ENCODE data around the gene TMEM130. TPM values are rescaled to one million over a fixed set of nuclear protein-coding genes. Genes with fewer than 3 reads are reported as not detected.
A peak's percentile ranks its signal among the peaks of the same experiment; 100 is the strongest.

Gene TMEM130
- total and polyA plus RNA-seq, 9 of the 15 experiments (the other 6 are each of a cell fraction or from before 2014, with no cell fraction given): 0.07 TPM; not detected in 8

DNA sequence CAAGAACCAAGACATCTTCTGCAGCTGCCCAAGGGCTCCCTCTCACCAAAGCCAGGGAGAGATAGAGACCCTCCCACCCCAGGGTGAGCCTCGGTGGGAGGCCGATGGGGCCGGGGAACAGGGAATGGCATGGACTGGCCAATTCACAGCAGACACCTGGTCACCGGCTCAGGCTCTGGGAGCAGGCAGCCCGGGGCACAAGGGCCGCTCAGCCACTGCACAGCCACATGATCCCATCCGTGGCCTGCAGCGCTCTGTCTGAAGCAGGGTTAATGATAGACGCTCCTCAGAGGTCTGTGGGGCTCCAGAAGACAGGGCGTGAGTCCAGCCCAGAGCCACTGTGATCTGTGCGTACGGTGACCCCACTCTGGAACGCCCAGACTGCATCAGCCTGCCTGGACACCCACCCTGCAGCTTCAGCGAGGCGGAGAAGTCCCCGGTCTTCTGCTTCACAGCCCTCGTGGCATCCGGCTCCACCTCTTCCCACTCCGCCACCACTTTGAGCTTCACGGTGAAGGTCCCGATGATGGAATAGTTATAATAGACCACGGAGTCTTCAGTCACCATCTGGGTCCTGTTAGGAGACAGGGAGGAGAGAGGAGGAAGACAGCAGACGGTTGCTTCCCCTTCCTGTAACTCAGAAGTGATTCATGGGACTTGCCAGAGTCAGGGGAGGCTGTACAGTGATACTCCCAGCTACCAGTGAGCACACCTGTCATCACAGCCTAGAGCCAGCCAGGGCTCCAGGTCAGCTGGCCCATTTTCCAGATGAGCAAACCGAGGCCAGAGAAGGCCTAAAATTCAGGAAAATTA is 14.0 kb downstream of the TMEM130 start:
- in situ Hi-C loops (cut with MboI) (no loop called here), intact Hi-C loops (cut with micrococcal nuclease) (no loop called here)
- no TSS peak for BruUV-seq (replicated peaks)
- peaks cover 12 to 68% of the 10 kb centered on the region in 2 experiments; a peak in 4 of 5 replicates for H3K27me3 ChIP-seq (ENCODE audit: control insufficient read depth in 2 of 2, insufficient read depth in 2 of 2, low read length in 2 of 2)
- H3K9me1 ChIP-seq (ENCODE audit: control insufficient read depth, insufficient read depth, low read length): no peaks in the 10 kb centered on the region
- no peak overlapping the region for H3K4me3 ChIP-seq
- H3K36me3 ChIP-seq (ENCODE audit: control insufficient read depth, insufficient read depth, low read length): no peaks in the 10 kb centered on the region
- CTCF ChIA-PET (ENCODE audit: low intra/inter-chr PET ratio): no interaction called here
- ATAC-seq (peak; percentile 56), DNase-seq (ENCODE audit: extremely low read depth in 1 of 4, low spot score in 3 of 4) (no peak), FAIRE-seq (no peak)
- no peak overlapping the region for H3K27ac ChIP-seq (ENCODE audit: extremely low read depth, low read depth, low read length)
- H4K20me1 ChIP-seq (replicated peaks; ENCODE audit: control insufficient read depth, insufficient read depth, low read length): no peaks in the 10 kb centered on the region; the same call in 1 of the 2 replicates
- H3K9me3 ChIP-seq (replicated peaks; ENCODE audit: control insufficient read depth, insufficient read depth, low read depth, low read length): no peaks in the 10 kb centered on the region
- H3K9ac ChIP-seq (ENCODE audit: insufficient read depth in 1 of 2, low read depth in 2 of 2, low read length in 2 of 2): 0 out of 4 replicates have a peak overlapping the region, but pooled peaks of 1 of the 2 experiments have one; percentile 22
- no peak overlapping the region for H2AFZ ChIP-seq (ENCODE audit: low read depth, low read length)
- 2% methylated on average over 24 of the region's 24 CpGs for WGBS (ENCODE audit: insufficient coverage, low coverage, missing lambda C conversion rate)
- no peak overlapping the region for H3K4me2 ChIP-seq (ENCODE audit: insufficient read depth, low read length)
- TF ChIP-seq BCOR (IDR thresholded peaks at IDR 0.05): peak; percentile 26; the same call in 1 of the 2 replicates
- TF ChIP-seq ZNF174 (CRISPR knock-in tag; IDR thresholded peaks at IDR 0.05): no peak
- TF ChIP-seq RBM25 (IDR thresholded peaks at IDR 0.05; ENCODE audit: low read depth, low read length, severe bottlenecking): peak; percentile 58
- TF ChIP-seq NONO (IDR thresholded peaks at IDR 0.05; ENCODE audit: low read depth in 2 of 2, low read length in 1 of 2): no peak
- no peaks in the 10 kb centered on the region for H3K79me2 ChIP-seq (ENCODE audit: control insufficient read depth, insufficient read depth, low read length)
- POLR2A ChIA-PET: no interaction called here
- peaks cover 0 to 4% of the 10 kb centered on the region in 2 experiments; a peak in 1 of 5 replicates for H3K4me1 ChIP-seq (replicated peaks in 1 of 2; ENCODE audit: control insufficient read depth in 2 of 2, insufficient read depth in 2 of 2, low read length in 2 of 2)

- H3K79me2 ChIP-seq (ENCODE audit: control insufficient read depth, insufficient read depth, low read length): no peaks in the 10 kb centered on the region
- no peak overlapping the region for H3K4me2 ChIP-seq (ENCODE audit: insufficient read depth, low read length)
- intact Hi-C loops (cut with micrococcal nuclease): no loop called here
- peaks cover 12 to 69% of the 10 kb centered on the region in 2 experiments; a peak in 4 of 5 replicates for H3K27me3 ChIP-seq (ENCODE audit: control insufficient read depth in 2 of 2, insufficient read depth in 2 of 2, low read length in 2 of 2)
- in situ Hi-C loops (cut with MboI): no loop called here
- H3K27ac ChIP-seq (ENCODE audit: extremely low read depth, low read depth, low read length): no peak overlapping the region
- no peak overlapping the region for H3K4me3 ChIP-seq
- FAIRE-seq (no peak), DNase-seq (ENCODE audit: extremely low read depth in 1 of 4, low spot score in 3 of 4) (no peak), ATAC-seq (no peak)
- 0 out of 2 replicates have a peak, but pooled peaks cover 5% of the 10 kb centered on the region for H3K9me3 ChIP-seq (replicated peaks; ENCODE audit: control insufficient read depth, insufficient read depth, low read depth, low read length)
- no peak overlapping the region for H3K9ac ChIP-seq (ENCODE audit: insufficient read depth in 1 of 2, low read depth in 2 of 2, low read length in 2 of 2)
- H3K4me1 ChIP-seq (replicated peaks in 1 of 2; ENCODE audit: control insufficient read depth in 2 of 2, insufficient read depth in 2 of 2, low read length in 2 of 2): peaks cover 0 to 4% of the 10 kb centered on the region in 2 experiments; a peak in 1 of 5 replicates
- no peaks in the 10 kb centered on the region for H3K9me1 ChIP-seq (ENCODE audit: control insufficient read depth, insufficient read depth, low read length)
- CTCF ChIA-PET (ENCODE audit: low intra/inter-chr PET ratio): no interaction called here
- H2AFZ ChIP-seq (ENCODE audit: low read depth, low read length): no peak overlapping the region
- no peaks in the 10 kb centered on the region; the same call in 1 of the 2 replicates for H4K20me1 ChIP-seq (replicated peaks; ENCODE audit: control insufficient read depth, insufficient read depth, low read length)
- no TSS peak for BruUV-seq (replicated peaks)
- H3K36me3 ChIP-seq (ENCODE audit: control insufficient read depth, insufficient read depth, low read length): no peaks in the 10 kb centered on the region
- 0% methylated on average over 4 of the region's 4 CpGs for WGBS (ENCODE audit: insufficient coverage, low coverage, missing lambda C conversion rate)
- POLR2A ChIA-PET: interaction anchor here (0.6 to 0.7 kb wide), 2 partner anchors 34 to 107 kb away, joined by 3 read pairs; no protein-coding TSS in a partner anchor
- TF ChIP-seq ZNF277 (CRISPR knock-in tag; IDR thresholded peaks at IDR 0.05; ENCODE audit: borderline replicate concordance): no peak
- TF ChIP-seq, protein P1, sequence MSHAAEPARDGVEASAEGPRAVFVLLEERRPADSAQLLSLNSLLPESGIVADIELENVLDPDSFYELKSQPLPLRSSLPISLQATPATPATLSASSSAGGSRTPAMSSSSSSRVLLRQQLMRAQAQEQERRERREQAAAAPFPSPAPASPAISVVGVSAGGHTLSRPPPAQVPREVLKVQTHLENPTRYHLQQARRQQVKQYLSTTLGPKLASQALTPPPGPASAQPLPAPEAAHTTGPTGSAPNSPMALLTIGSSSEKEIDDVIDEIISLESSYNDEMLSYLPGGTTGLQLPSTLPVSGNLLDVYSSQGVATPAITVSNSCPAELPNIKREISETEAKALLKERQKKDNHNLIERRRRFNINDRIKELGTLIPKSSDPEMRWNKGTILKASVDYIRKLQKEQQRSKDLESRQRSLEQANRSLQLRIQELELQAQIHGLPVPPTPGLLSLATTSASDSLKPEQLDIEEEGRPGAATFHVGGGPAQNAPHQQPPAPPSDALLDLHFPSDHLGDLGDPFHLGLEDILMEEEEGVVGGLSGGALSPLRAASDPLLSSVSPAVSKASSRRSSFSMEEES (CRISPR knock-in tag; IDR thresholded peaks at IDR 0.05): no peak
- peak; percentile 89 for TF ChIP-seq ZFP36 (IDR thresholded peaks at IDR 0.05; ENCODE audit: low read depth, low read length, partially characterized antibody)
- peak; percentile 22 for TF ChIP-seq RBM25 (IDR thresholded peaks at IDR 0.05; ENCODE audit: low read depth, low read length, severe bottlenecking)
Observed at GRCh38 chr7:98852826-98853225, 17.0 kb downstream of the TMEM130 start.

All from K562 (cell line).